Right renal cortex interstitium (tissue), 3 donors: ENCODE results near the gene FOXO1. TPM values are rescaled to one million over a fixed set of nuclear protein-coding genes. Genes with fewer than 3 reads are reported as not detected.

ENCODE experiments used
- DNase-seq, 3 donors: peaks; one replicate each; pipeline ENCODE4 v3.0.0-alpha.2; 2013; ENCODE audit warnings: low read depth in 3 of 3, low spot score in 2 of 3
- polyA plus RNA-seq, 3 donors: library from polyadenylated mRNA; unstranded; fragments of 120-200 nt; gene quantifications; one replicate each; pipeline ENCODE4 v1.2.1, GENCODE V29; 2013; ENCODE audit not compliant: insufficient read length in 3 of 3

FOXO1 gene
- polyA plus RNA-seq, 3 donors, result 15.1 to 16.7 (median 15.4) TPM

GRCh38 chr13:40611004-40611403 is 55.4 kb downstream of the FOXO1 start:
- no peak for DNase-seq

- no peak for DNase-seq
Measured at GRCh38 chr13:40609972-40610726, 56.3 kb downstream of the FOXO1 start.

- DNase-seq, result no peak
Measured at GRCh38 chr13:40608308-40608707, 58.1 kb downstream of the FOXO1 start.

- no peak for DNase-seq
Measured at GRCh38 chr13:40605573-40605972, 60.9 kb downstream of the FOXO1 start.

- DNase-seq, result no peak
Measured at GRCh38 chr13:40604135-40604534, 62.3 kb downstream of the FOXO1 start.

- no peak for DNase-seq
Measured at GRCh38 chr13:40600149-40600751, 66.2 kb downstream of the FOXO1 start.

- DNase-seq, result no peak
Measured at GRCh38 chr13:40599747-40600146, 66.7 kb downstream of the FOXO1 start.

GRCh38 chr13:40599124-40599523 is 67.3 kb downstream of the FOXO1 start:
- no peak for DNase-seq

- no peak for DNase-seq
Measured at GRCh38 chr13:40598569-40598968, 67.9 kb downstream of the FOXO1 start.

- DNase-seq, result no peak
Measured at GRCh38 chr13:40597735-40598365, 68.6 kb downstream of the FOXO1 start.

GRCh38 chr13:40596484-40596883 is 70.0 kb downstream of the FOXO1 start:
- no peak for DNase-seq

- DNase-seq, result no peak
Measured at GRCh38 chr13:40595693-40596092, 70.7 kb downstream of the FOXO1 start.

GRCh38 chr13:40592035-40592434 is 74.4 kb downstream of the FOXO1 start:
- DNase-seq, result no peak

- DNase-seq, result no peak
Measured at GRCh38 chr13:40591091-40591490, 75.3 kb downstream of the FOXO1 start.

- DNase-seq, result no peak
Measured at GRCh38 chr13:40590112-40590862, 76.2 kb downstream of the FOXO1 start.

GRCh38 chr13:40589285-40590109 is 76.9 kb downstream of the FOXO1 start:
- peak in 1 of 3 donors; percentile 26 for DNase-seq

- no peak for DNase-seq
Measured at GRCh38 chr13:40588101-40588500, 78.3 kb downstream of the FOXO1 start.

- no peak for DNase-seq
Measured at GRCh38 chr13:40586886-40587565, 79.4 kb downstream of the FOXO1 start.

- no peak for DNase-seq
Measured at GRCh38 chr13:40585911-40586471, 80.5 kb downstream of the FOXO1 start.
